ENCODE data around the gene TTC36. TPM values are rescaled to one million over a fixed set of nuclear protein-coding genes. Genes with fewer than 3 reads are reported as not detected.
A peak's percentile ranks its signal among the peaks of the same experiment; 100 is the strongest.

Gene TTC36
- total and polyA plus RNA-seq, 2 donors (not counting 1 experiment from before 2014, with no cell fraction given) = 0.99 TPM; not detected in 1

- Histone ChIP-seq H3K36me3 (ENCODE audit: control insufficient read depth, insufficient read depth, low read length) (no peaks in the 10 kb centered on the region), H3K4me2 (ENCODE audit: extremely low read depth, insufficient read depth, low read length) (peak overlapping the region; percentile 77), H3K79me2 (ENCODE audit: control insufficient read depth, insufficient read depth, low read length) (no peaks in the 10 kb centered on the region), H2AFZ (ENCODE audit: low read length) (peak overlapping the region; percentile 85), H3K27ac (ENCODE audit: insufficient read depth, low read length) (no peak overlapping the region), H3K4me1 (ENCODE audit: control insufficient read depth, extremely low read depth, insufficient read depth, low read length) (peaks cover 3% of the 10 kb centered on the region), H3K27me3 (ENCODE audit: control insufficient read depth, insufficient read depth, low read length) (no peaks in the 10 kb centered on the region), H3K9me3 (ENCODE audit: control insufficient read depth, insufficient read depth, low read depth, low read length) (no peaks in the 10 kb centered on the region), H4K20me1 (ENCODE audit: control insufficient read depth, extremely low read depth, insufficient read depth, low read length) (no peaks in the 10 kb centered on the region), H3K4me3 (replicated peaks in 1 of 4; ENCODE audit: control extremely low read depth in 1 of 4, insufficient read depth in 1 of 4, low read depth in 3 of 4, low read length in 4 of 4) (peak overlapping the region; percentile 64 to 80 (median 71)), H3K9ac (ENCODE audit: insufficient read depth, low read length) (peak overlapping the region; percentile 55)
- DNase-seq (ENCODE audit: low read depth in 2 of 2) = peak; percentile 13 to 16
- TF ChIP-seq EZH2 (IDR thresholded peaks at IDR 0.05; ENCODE audit: low read length, missing control alignments) (no peak), CTCF (conservative IDR thresholded peaks at IDR 0.05 in 1 of 2, IDR thresholded peaks at IDR 0.05 in 1 of 2; ENCODE audit: low read depth in 1 of 2, low read length in 2 of 2) (no peak)
These were observed 3.0 kb downstream of the TTC36 start for GRCh38 chr11:118530180-118530682.

GRCh38 chr11:118530683-118531596 is 3.7 kb downstream of the TTC36 start, which contains the start of gene TMEM25:
Gene TMEM25 (plus strand): TSS chr11:118531192. CDS start chr11:118531802, 610 bp downstream.
- H3K4me1 ChIP-seq (ENCODE audit: control insufficient read depth, extremely low read depth, insufficient read depth, low read length) = peaks cover 3% of the 10 kb centered on the region
- H4K20me1 ChIP-seq (ENCODE audit: control insufficient read depth, extremely low read depth, insufficient read depth, low read length) = no peaks in the 10 kb centered on the region
- H3K4me2 ChIP-seq (ENCODE audit: extremely low read depth, insufficient read depth, low read length) = peak within 1 kb of the TSS; percentile 92
- H3K36me3 ChIP-seq (ENCODE audit: control insufficient read depth, insufficient read depth, low read length) = no peaks in the 10 kb centered on the region
- H3K27me3 ChIP-seq (ENCODE audit: control insufficient read depth, insufficient read depth, low read length) = no peaks in the 10 kb centered on the region
- no peaks in the 10 kb centered on the region for H3K79me2 ChIP-seq (ENCODE audit: control insufficient read depth, insufficient read depth, low read length)
- peak within 1 kb of the TSS; percentile 55 for H3K9ac ChIP-seq (ENCODE audit: insufficient read depth, low read length)
- peak within 1 kb of the TSS; percentile 64 to 87 (median 71) for H3K4me3 ChIP-seq (replicated peaks in 1 of 4; ENCODE audit: control extremely low read depth in 1 of 4, insufficient read depth in 1 of 4, low read depth in 3 of 4, low read length in 4 of 4)
- TF ChIP-seq CTCF (conservative IDR thresholded peaks at IDR 0.05 in 1 of 2, IDR thresholded peaks at IDR 0.05 in 1 of 2; ENCODE audit: low read depth in 1 of 2, low read length in 2 of 2) = no peak
- no peak within 1 kb of the TSS for H3K27ac ChIP-seq (ENCODE audit: insufficient read depth, low read length)
- no peaks in the 10 kb centered on the region for H3K9me3 ChIP-seq (ENCODE audit: control insufficient read depth, insufficient read depth, low read depth, low read length)
- peak; percentile 42 to 66 for DNase-seq (ENCODE audit: low read depth in 2 of 2)
- peak within 1 kb of the TSS; percentile 85 for H2AFZ ChIP-seq (ENCODE audit: low read length)

- H3K27me3 ChIP-seq (ENCODE audit: control insufficient read depth, insufficient read depth, low read length) = no peaks in the 10 kb centered on the region
These were observed 4.4 kb downstream of the TTC36 start for GRCh38 chr11:118531597-118532084.

More at GRCh38 chr11:118531597-118532084, 4.4 kb downstream of the TTC36 start:
- TF ChIP-seq EZH2 (IDR thresholded peaks at IDR 0.05; ENCODE audit: low read length, missing control alignments) (no peak), CTCF (conservative IDR thresholded peaks at IDR 0.05 in 1 of 2, IDR thresholded peaks at IDR 0.05 in 1 of 2; ENCODE audit: low read depth in 1 of 2, low read length in 2 of 2) (no peak)
- H3K4me2 ChIP-seq (ENCODE audit: extremely low read depth, insufficient read depth, low read length) = peak overlapping the region; percentile 92
- peak overlapping the region; percentile 64 to 87 (median 71) for H3K4me3 ChIP-seq (replicated peaks in 1 of 4; ENCODE audit: control extremely low read depth in 1 of 4, insufficient read depth in 1 of 4, low read depth in 3 of 4, low read length in 4 of 4)
- H3K79me2 ChIP-seq (ENCODE audit: control insufficient read depth, insufficient read depth, low read length) = no peaks in the 10 kb centered on the region
- peak overlapping the region; percentile 85 for H2AFZ ChIP-seq (ENCODE audit: low read length)
- DNase-seq (ENCODE audit: low read depth in 2 of 2) = no peak
- no peaks in the 10 kb centered on the region for H4K20me1 ChIP-seq (ENCODE audit: control insufficient read depth, extremely low read depth, insufficient read depth, low read length)
- no peaks in the 10 kb centered on the region for H3K9me3 ChIP-seq (ENCODE audit: control insufficient read depth, insufficient read depth, low read depth, low read length)
- peaks cover 3% of the 10 kb centered on the region for H3K4me1 ChIP-seq (ENCODE audit: control insufficient read depth, extremely low read depth, insufficient read depth, low read length)
- no peak overlapping the region for H3K9ac ChIP-seq (ENCODE audit: insufficient read depth, low read length)
- no peak overlapping the region for H3K27ac ChIP-seq (ENCODE audit: insufficient read depth, low read length)
- no peaks in the 10 kb centered on the region for H3K36me3 ChIP-seq (ENCODE audit: control insufficient read depth, insufficient read depth, low read length)

Data from fibroblast of lung (primary cell).